Vagina (tissue), 2 donors: ENCODE measurements around the gene DDX52. TPM values are rescaled to one million over a fixed set of nuclear protein-coding genes. Genes with fewer than 3 reads are reported as not detected.

Source experiments
- DNase-seq, 2 donors: peaks; one replicate each; pipeline ENCODE4 v3.0.0-alpha.2; 2017; ENCODE audit errors: extremely low spot score in 2 of 2
- H3K27ac ChIP-seq: fragments of 200-600 bp; sonication (generic); one replicate; pipeline ENCODE4 v1.5.1; 2019
- H3K27me3 ChIP-seq: fragments of 200-600 bp; sonication (generic); one replicate; pipeline ENCODE4 v1.5.1; 2019
- H3K36me3 ChIP-seq, 2 donors: fragments of 200-600 bp; sonication (generic); one replicate each; pipeline ENCODE4 v1.5.1; 2017 to 2019
- H3K4me1 ChIP-seq: fragments of 200-600 bp; sonication (generic); one replicate; pipeline ENCODE4 v1.5.1; 2019
- H3K4me3 ChIP-seq, 2 donors: fragments of 200-600 bp; sonication (generic); 1 replicate in 1 of 2; 2 replicates in 1 of 2; pipeline ENCODE4 v1.5.1; 2016 to 2019
- H3K9me3 ChIP-seq: fragments of 200-600 bp; sonication (generic); one replicate; pipeline ENCODE4 v1.5.1; 2019
- POLR2A ChIP-seq, 2 donors: fragments of 450-650 bp; IDR thresholded peaks; one replicate each; pipeline ENCODE4 v1.6.1; 2017; ENCODE audit warnings: antibody characterized with exemption in 2 of 2, mild to moderate bottlenecking in 2 of 2, moderate library complexity in 2 of 2
- POLR2AphosphoS5 ChIP-seq, 2 donors: sonication (generic); formaldehyde crosslinking; IDR thresholded peaks; one replicate each; pipeline ENCODE4 v1.9.0; 2017; ENCODE audit warnings: antibody characterized with exemption in 2 of 2, mild to moderate bottlenecking in 2 of 2, low read depth in 1 of 2; ENCODE audit not compliant: insufficient read depth in 1 of 2
- intact Hi-C: fragments of 100-400 bp; cut with DNase I; formaldehyde crosslinking; loops from one replicate; pipeline ENCODE4 v1.15.1; 2023
- total RNA-seq: library from RNA; depleted of rRNA; stranded (reverse); fragments of >200 nt; gene quantifications from one replicate; pipeline ENCODE4 v1.2.3, GENCODE V29; 2016
- TF ChIP-seq, protein P1 (sequence below), 3 experiments: fragments of 450-650 bp in 2 of 3; fragments of 200-600 bp in 1 of 3; sonication (generic) in 1 of 3; IDR thresholded peaks; one replicate each; pipeline ENCODE4 v1.5.1; 2017 to 2019; ENCODE audit warnings: antibody characterized with exemption in 3 of 3, mild to moderate bottlenecking in 2 of 3, moderate library complexity in 2 of 3

Gene DDX52
- total RNA-seq, 1 donor from 2014 or later, result 20.1 TPM

DNA sequence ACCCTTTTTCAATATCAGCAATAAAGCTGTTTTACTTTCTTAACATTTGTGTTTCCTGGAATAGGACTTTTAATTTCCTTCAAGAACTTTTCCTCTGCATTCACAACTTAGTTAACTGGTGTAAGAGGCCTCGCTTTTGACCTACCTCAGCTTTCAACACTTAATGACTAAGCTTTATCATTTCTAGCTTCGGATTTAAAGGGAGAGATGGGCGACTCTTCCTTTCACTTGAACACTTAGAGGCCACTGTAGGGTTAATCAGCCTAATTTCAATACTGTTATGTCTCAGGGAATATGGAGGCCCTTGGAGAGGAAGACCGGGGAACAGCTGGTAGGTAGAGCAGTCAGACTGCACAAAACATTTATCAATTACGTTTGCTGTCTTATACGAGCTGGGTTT, 38.7 kb downstream of the DDX52 start:
- intact Hi-C loops, result no loop called here
- no peaks in the 10 kb centered on the region for H3K27me3 ChIP-seq
- TF ChIP-seq POLR2A (IDR thresholded peaks at IDR 0.05) (no peak), POLR2AphosphoS5 (IDR thresholded peaks at IDR 0.05; ENCODE audit: insufficient read depth in 1 of 2, low read depth in 1 of 2) (no peak)
- TF ChIP-seq, protein P1, sequence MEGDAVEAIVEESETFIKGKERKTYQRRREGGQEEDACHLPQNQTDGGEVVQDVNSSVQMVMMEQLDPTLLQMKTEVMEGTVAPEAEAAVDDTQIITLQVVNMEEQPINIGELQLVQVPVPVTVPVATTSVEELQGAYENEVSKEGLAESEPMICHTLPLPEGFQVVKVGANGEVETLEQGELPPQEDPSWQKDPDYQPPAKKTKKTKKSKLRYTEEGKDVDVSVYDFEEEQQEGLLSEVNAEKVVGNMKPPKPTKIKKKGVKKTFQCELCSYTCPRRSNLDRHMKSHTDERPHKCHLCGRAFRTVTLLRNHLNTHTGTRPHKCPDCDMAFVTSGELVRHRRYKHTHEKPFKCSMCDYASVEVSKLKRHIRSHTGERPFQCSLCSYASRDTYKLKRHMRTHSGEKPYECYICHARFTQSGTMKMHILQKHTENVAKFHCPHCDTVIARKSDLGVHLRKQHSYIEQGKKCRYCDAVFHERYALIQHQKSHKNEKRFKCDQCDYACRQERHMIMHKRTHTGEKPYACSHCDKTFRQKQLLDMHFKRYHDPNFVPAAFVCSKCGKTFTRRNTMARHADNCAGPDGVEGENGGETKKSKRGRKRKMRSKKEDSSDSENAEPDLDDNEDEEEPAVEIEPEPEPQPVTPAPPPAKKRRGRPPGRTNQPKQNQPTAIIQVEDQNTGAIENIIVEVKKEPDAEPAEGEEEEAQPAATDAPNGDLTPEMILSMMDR (IDR thresholded peaks at IDR 0.05), result no peak
- peaks cover 48% of the 10 kb centered on the region for H3K4me1 ChIP-seq
- H3K27ac ChIP-seq, result no peak overlapping the region
- no peak for DNase-seq
- H3K4me3 ChIP-seq, result no peak overlapping the region
- H3K9me3 ChIP-seq, result no peaks in the 10 kb centered on the region
- peaks cover 0 to 13% of the 10 kb centered on the region in 2 donors for H3K36me3 ChIP-seq

DNA sequence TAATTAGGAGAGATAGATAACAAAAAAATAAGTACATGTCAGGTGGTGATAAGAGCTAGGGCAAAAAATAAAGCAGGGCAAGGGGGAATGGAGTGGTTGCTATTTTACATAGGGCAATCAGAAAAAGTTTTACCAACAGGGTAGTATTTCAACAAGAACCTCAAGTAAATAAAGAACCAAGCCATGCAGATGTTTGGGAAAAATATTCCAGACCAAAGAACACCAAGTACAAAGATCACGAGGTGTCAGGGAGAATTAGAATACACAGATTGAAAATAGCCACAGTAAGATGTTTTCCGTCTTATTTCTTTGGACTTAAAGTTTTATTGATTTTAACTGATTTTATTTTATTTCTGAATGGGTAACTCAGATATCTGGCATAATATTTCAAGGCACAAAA, 45.1 kb downstream of the DDX52 start:
- Histone ChIP-seq H3K27ac (no peak overlapping the region), H3K4me3 (no peak overlapping the region), H3K36me3 (peaks cover 0 to 60% of the 10 kb centered on the region in 2 donors), H3K9me3 (no peaks in the 10 kb centered on the region), H3K27me3 (no peaks in the 10 kb centered on the region), H3K4me1 (peaks cover 6% of the 10 kb centered on the region)
- TF ChIP-seq POLR2AphosphoS5 (IDR thresholded peaks at IDR 0.05; ENCODE audit: insufficient read depth in 1 of 2, low read depth in 1 of 2), result no peak
- intact Hi-C loops, result no loop called here
- DNase-seq, result no peak

DNA sequence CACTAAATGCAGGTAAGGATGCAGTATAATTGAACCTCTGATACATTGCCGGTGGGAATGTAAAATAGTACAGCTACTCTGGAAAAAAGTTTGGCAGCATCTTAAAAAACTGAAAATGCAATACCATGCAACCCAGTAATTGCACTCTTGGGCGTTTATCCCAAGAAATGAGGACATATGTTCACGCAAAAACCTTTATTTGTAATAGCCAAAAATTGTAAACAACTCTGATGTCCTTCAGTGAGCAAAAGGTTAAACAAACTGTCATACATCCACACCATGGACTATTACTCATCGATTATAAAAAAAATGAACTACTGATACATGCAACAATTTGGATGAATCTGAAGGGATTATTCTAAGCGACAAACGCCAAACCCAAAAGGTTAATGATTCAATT, 51.0 kb downstream of the DDX52 start:
- intact Hi-C loops, result no loop called here
- Histone ChIP-seq H3K4me1 (no peaks in the 10 kb centered on the region), H3K27me3 (no peaks in the 10 kb centered on the region), H3K4me3 (no peak overlapping the region), H3K27ac (no peak overlapping the region), H3K9me3 (no peaks in the 10 kb centered on the region), H3K36me3 (peaks cover 0 to 37% of the 10 kb centered on the region in 2 donors)
- no peak for DNase-seq
- TF ChIP-seq POLR2A (IDR thresholded peaks at IDR 0.05) (no peak), POLR2AphosphoS5 (IDR thresholded peaks at IDR 0.05; ENCODE audit: insufficient read depth in 1 of 2, low read depth in 1 of 2) (no peak)
- TF ChIP-seq, protein P1 (IDR thresholded peaks at IDR 0.05), result no peak

DNA sequence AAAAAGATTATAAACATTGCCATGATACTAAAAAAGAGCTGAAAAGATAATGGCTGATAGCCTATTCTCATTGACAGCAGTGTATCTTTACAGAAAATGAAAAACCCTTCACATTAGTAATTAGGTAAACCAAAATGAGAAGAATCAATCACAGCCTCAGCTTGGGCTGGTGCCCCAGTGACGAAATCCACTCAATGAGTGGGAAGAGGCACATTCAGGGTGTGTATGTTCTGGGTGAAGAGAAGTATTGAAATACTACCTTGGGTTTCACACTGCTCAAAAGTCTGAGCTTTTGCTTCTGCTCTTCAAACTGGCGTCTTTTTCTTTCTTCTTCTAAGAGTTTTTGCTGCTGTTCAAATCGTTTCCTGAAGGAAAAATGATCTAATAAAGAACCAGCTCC, 58.2 kb downstream of the DDX52 start:
- TF ChIP-seq POLR2AphosphoS5 (IDR thresholded peaks at IDR 0.05; ENCODE audit: insufficient read depth in 1 of 2, low read depth in 1 of 2) (no peak), POLR2A (IDR thresholded peaks at IDR 0.05) (no peak)
- TF ChIP-seq, protein P1 (IDR thresholded peaks at IDR 0.05), result no peak
- peaks cover 0 to 58% of the 10 kb centered on the region in 2 donors for H3K36me3 ChIP-seq

DNA sequence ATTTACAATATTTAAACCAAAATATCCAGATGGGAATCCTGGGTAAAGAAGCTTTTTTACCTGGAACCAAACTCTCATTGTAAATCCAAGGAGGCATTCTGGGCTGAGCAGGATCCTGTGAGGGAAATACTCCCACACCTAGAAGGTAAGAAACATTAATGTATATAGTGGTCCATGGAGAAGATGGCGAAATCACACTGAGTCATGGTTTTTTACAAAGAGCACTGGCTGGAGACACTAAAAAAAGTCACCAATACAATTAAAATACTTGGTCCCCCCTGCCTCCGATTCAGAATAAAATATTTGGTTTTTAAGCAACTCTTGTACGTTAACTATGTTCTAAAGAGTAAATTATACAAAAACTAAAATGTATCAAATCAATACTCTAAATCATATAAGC, 67.0 kb downstream of the DDX52 start:
- Histone ChIP-seq H3K27me3 (no peaks in the 10 kb centered on the region), H3K27ac (no peak overlapping the region), H3K36me3 (peaks cover 0 to 42% of the 10 kb centered on the region in 2 donors), H3K4me3 (no peak overlapping the region), H3K9me3 (no peaks in the 10 kb centered on the region), H3K4me1 (no peaks in the 10 kb centered on the region)
- intact Hi-C loops, result no loop called here
- no peak for DNase-seq
- TF ChIP-seq, protein P1 (IDR thresholded peaks at IDR 0.05), result no peak

More for the DNA sequence above, 58.2 kb downstream of the DDX52 start:
- DNase-seq, result no peak
- Histone ChIP-seq H3K27me3 (no peaks in the 10 kb centered on the region), H3K27ac (no peak overlapping the region), H3K4me3 (no peak overlapping the region), H3K9me3 (no peaks in the 10 kb centered on the region), H3K4me1 (no peaks in the 10 kb centered on the region)
- intact Hi-C loops, result no loop called here

DNA sequence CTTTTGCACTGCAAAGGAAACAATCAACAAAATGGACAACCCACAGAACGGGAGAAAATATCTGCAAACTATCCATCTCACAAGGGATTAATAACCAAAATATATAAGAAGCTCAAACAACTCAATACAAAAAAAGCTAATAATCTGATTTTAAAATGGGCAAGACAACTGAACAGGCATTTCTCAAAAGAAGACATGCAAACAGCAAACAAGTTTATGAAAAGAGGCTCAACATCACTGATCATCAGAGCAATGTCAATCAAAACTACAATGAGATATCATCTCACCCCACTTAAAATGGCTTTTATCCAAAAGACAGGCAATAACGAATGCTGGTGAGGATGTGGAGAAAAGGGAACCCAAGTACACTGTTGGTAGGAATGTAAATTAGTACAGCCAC, 68.8 kb downstream of the DDX52 start:
- Histone ChIP-seq H3K4me3 (no peak overlapping the region), H3K27ac (no peak overlapping the region), H3K36me3 (peaks cover 0 to 43% of the 10 kb centered on the region in 2 donors), H3K9me3 (no peaks in the 10 kb centered on the region), H3K4me1 (no peaks in the 10 kb centered on the region), H3K27me3 (no peaks in the 10 kb centered on the region)
- DNase-seq, result no peak
- TF ChIP-seq POLR2AphosphoS5 (IDR thresholded peaks at IDR 0.05; ENCODE audit: insufficient read depth in 1 of 2, low read depth in 1 of 2), result no peak
- TF ChIP-seq, protein P1 (IDR thresholded peaks at IDR 0.05), result no peak
- no peak for TF ChIP-seq POLR2A (IDR thresholded peaks at IDR 0.05)
- intact Hi-C loops, result no loop called here
